ENCODE measurements around the gene USP36.

DNA sequence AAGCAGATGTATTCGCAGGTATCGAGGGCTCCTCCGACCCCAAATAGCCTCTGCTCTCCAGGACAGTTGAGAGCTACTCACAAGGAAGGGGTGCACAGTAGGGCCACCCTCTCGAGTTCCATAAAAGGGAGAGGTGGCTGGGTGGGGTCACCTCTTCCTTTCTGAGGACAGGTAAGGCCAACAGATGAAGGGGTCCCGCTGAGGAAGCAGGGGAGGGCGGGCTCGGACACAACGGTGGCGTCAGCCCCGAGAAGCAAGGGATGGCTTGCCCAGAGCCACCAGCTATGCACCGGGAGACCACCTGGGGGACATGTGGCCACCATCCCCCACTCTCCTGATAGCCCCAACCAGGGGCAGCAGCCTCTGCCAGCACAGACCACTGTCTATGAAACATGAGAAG lies 43.4 kb downstream of the USP36 start:
- no peak for TF ChIP-seq GATA2 (IDR thresholded peaks at IDR 0.05; ENCODE audit: low read depth, low read length)
- no peak for TF ChIP-seq GATA3 (IDR thresholded peaks at IDR 0.05; ENCODE audit: low read depth, low read length)

All from SH-SY5Y (cell line).